HG02642 (cell line): ENCODE results near the gene MYF6.
"Not testable (repeated sequence)": the region's sequence is repeated elsewhere in the genome, so short reads cannot be mapped to it uniquely, and the experiment has no call there.

Experiments used
- ATAC-seq: cut with Tn5 transposase; IDR thresholded peaks from one replicate; pipeline ENCODE4 v1.9.1; 2021; ENCODE audit warnings: mild to moderate bottlenecking; ENCODE audit not compliant: unreplicated experiment, poor library complexity

MYF6 gene

DNA sequence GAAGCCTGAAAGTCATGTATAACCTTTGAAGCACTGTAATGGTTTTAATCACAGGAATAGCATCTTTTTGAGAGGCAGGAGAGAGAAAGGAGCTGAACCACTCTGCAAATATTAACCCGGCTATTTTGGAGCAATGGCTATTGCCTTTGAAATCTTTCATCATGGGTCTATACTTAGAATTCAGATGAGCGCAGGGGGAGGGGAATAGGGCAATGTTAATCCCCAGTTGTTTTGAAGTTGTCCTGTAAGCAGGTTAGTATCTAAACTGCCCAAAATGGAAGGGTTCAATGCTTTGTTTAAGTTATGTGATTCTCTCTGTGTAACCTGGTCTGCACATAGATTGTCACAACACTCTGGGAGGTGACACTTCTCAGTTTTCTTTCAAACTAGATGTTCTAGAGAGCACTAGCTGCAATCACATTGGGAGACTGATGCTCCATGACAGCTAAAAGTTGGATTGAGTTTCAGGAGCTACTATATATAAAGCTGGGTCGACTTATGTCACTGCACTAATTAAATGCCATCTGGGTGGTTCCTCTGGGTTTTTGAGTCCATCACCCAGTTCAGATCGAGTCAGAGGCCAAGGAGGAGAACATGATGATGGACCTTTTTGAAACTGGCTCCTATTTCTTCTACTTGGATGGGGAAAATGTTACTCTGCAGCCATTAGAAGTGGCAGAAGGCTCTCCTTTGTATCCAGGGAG, at the start of gene MYF6:
MYF6 (plus strand) TSS at position 509 of the 704 bp plus-strand sequence; CDS start at position 595, 86 bp downstream.
- no peak for ATAC-seq

DNA sequence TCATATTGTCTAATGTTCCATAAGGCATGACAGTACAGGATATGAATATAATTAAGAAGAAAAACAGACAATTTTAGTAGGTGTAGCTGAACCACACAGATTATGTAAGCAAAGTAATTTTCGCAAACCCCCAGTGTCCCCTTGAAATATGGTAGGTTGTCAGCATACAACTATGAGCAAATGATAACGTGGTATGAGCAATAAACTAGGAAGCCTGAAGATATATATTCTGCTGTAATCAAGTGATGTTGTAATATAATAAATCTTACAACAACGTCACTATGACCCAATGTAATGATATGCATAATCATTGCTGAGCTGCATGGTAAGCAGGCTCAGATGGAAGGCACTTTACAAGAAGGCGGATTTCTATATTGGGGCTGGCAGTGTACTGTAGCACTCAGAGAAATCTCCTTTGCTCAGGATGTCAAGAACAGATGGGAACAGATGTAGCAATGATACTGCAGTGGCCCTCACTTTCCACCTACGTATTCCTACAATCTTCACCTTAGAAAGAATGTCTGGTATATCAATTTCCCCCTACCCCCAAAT, 47.8 kb upstream of the MYF6 start:
- no peak for ATAC-seq

DNA sequence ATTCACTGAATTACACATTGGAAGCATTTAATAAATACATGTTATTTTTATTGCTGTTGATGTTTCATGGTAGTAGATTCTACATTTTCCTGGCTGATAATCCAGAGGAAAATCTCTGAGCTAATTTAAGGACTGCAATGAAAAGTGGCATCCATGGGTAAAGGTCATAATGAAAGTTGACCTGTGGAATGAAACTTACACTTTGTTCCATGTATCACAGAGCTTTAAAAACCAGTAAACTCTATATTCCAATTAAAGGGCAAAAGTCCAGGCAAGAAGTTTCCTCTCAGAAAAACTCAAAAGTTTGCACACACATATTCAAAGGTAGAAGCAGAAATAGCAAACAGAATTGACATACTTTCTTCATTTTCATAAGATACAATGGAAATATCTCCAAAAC, 44.8 kb upstream of the MYF6 start:
- no peak for ATAC-seq

DNA sequence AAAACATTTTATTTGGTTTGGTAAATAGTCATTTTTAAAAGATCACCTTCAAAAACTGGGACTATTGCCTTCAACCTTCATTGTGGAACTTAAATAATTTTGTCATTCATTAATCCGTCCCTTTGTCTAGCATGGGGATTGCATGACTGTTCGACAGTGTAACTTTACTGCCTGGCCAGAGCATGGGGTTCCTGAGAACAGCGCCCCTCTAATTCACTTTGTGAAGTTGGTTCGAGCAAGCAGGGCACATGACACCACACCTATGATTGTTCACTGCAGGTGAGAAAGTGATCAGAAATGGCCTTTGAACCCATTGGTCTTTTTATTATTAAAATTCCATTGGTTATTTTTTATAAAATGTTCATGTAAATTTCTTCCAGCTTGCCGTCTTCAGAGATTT, 37.2 kb upstream of the MYF6 start:
- no peak for ATAC-seq

DNA sequence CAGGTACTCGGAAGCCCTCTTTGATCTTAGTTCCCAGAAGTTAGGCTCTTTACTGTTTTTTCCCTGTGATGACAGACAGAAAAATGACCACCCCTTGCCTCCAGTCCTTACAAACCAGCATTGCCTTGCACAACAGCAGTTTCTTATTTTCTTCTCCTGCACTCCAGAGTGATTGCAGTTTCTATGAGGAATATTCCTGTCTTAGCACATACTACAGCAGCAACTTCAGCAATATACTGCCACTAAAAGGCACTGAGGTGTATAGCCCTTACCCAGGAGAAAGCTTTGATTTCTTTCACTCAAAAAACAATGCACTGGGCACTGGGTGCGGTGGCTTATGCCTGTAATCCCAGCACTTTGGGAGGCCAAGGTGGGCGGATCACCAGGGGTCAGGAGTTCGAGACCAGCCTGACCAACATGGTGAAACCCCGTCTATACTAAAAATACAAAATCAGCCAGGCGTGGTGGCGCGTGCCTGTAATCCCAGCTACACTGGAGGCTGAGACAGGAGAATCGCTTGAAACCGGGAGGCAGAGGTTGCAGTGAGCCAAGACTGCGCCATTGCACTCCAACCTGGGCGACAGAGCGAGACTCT, 31.3 kb upstream of the MYF6 start:
- not testable (repeated sequence) for ATAC-seq

DNA sequence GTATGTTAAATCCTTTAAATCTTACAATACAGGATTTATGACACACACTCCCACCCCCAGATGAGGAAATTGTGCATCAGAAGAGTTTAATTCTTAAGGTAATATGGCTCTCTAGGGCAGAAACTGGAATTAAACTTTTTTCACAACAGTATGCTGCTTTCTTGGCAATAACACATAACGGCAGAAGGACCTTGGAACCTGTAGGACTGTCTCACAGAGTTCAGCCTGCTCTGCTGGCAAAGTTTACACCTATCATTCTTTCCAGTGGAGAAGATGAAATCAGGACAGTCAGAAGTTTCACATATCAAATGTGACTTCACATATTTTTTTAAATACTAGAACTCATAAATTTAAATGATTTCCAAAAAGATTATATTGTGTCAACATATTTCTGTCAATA, 30.6 kb upstream of the MYF6 start:
- ATAC-seq = no peak

DNA sequence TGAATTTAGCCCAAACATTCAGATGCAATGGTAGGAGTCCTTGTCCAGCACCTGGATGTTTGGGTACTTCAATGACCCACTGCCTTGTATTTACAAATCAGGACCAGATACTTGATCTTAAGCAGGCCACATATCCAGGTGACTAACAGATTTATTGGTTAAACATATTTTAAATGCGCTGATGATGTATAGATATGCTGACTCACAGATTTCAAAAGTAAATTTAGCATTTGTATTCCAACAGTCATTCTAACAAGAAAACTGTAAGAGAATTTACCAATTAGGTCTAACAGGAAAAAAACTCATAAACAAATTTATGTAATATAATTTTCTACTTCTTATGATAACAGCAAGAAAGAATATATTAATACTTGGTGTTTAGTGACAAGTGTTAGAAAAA, 29.4 kb upstream of the MYF6 start:
- ATAC-seq = no peak

DNA sequence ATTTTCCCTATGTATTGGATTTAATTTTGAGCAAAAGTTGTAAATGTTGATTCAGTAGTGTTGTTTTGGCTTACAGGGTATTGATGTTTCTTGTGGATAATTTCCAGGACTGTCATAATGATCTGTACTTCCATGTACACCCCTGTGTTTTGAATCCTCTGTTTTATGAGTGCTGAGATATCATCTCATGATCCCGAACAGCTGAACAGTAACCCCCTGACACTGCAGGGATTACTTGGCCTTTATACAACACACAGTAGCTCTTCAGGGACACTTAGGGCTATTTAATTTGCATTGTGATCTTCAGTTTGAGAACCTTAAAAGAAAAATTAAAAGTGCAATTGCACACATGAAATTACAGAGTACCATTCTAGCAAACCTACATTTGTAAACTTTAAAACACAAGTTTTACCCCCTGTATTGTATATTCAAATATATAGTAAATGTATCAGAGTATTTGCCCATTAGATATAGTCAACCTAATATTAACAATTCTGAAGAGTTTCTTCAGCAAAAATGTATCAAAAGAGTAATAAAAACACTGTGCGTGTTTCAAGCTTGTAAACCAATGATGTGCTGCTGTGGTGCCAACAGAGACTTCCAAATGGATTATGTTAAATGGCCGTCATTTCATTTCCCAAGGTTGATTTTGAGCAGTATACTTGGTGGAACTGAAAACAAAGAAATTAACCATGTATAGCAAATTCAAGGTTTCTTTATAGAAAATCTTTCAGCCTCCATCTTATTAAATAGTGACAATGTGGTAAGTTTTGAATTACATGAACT, 27.9 kb upstream of the MYF6 start:
- ATAC-seq = no peak

DNA sequence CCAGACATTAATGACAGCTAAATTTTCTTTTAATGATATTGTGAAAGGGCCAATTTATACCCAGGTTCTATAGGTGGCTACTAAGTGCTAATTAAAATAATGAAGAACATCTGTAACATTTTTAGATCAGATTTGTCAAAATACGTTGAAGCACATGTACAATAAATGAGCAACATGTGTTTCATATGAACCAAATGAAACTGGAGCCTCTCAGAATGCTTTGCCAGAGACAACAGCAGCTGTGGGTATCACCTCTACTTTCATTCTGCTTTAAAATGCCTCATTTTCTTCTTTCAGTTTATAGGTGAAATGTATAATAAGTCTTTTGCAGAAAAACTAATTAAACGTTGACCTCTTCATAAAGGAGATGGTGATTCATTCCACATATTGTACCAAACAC, 26.1 kb upstream of the MYF6 start:
- ATAC-seq = peak; percentile 77

DNA sequence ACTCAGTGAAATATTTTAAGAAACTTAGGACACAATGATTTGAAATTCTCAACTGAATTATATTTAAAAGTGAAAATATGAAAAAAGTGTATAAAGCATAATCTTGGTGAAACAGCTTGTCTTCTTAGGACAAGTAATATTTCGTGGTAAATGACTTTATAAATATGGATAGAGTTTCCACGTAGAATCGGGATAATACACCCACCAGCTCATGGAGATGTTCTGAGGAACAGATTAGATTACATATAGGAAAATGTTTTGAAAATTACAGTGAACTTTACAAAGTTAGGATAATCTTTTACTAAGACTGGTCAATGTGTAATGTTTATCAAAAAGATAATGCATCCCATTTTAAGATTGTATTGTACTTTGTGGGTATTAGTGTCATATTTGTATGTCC, 25.6 kb upstream of the MYF6 start:
- no peak for ATAC-seq

DNA sequence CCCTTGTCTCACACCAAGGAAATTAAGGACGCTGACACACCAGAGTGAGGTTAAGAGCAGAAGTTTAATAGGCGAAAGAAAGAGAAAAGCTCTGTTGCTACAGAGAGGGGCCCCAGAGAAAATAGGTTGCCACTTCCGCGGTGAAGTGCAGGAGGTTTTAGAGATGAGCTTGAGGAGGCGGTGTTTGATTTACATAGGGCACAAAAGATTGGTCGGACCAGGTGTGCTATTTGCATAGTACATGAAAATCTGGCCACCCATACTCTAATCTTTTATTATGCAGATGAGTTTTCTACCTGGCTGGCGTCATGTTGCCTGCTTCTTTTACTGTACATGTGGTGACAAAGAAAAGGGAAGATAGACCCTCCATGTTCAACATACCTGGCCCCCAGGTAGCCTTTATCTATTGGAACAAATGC, 23.3 kb upstream of the MYF6 start:
- ATAC-seq = no peak

DNA sequence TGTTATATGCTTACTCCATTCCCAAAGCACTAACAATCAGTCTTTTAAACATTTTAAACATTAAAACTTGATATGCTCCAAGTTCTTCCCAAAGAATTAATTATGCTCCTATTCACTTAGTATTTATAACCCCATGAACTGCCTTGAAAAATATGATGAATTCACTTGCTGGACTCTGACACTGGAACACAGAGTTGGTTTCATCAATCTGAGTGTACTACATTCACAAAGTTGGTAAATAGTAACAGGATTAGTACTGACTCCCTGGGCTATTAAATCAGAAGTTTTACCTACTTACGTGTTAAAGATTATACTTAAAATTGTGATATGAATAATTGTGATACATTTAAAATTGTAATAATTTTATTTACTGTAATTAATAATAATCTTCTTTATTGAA, 17.3 kb upstream of the MYF6 start:
- ATAC-seq = no peak

DNA sequence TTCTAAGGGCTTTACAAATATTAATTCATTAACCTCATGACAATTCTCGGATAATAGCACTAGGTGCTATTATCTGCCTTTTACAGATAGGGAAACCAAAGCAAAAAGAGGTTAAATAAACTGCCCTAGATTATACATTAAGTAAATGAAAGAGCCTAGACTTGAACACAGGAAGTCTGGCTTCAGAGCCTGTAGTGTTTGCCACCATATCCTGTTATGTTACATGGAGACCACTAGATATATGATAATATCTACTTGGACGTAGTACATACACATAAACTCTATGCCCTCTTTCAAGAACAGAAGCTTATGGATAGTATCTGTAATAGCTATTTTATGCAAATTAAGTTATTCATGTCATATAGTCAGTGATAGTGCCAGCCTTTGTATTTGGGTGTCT, 16.9 kb upstream of the MYF6 start:
- ATAC-seq = no peak

DNA sequence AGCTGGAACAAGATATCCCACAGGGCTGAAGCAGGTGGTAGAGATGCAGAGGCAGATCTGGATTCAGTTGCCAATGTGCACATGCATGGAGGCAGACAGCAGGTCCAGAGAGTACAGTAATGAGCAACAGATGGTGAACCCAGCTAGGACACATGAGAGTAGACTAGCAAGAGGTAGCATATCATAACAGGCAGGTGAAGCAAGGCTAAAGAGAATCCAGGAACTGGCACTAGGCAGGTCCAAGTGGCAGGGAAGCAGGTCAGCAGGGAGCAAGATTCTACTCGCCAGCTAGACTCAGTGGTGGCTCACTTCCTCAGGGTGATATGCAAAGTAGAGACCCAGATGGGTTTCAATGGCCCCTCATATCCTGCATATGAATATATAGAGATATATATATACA, 15.3 kb upstream of the MYF6 start:
- ATAC-seq = peak; percentile 74

DNA sequence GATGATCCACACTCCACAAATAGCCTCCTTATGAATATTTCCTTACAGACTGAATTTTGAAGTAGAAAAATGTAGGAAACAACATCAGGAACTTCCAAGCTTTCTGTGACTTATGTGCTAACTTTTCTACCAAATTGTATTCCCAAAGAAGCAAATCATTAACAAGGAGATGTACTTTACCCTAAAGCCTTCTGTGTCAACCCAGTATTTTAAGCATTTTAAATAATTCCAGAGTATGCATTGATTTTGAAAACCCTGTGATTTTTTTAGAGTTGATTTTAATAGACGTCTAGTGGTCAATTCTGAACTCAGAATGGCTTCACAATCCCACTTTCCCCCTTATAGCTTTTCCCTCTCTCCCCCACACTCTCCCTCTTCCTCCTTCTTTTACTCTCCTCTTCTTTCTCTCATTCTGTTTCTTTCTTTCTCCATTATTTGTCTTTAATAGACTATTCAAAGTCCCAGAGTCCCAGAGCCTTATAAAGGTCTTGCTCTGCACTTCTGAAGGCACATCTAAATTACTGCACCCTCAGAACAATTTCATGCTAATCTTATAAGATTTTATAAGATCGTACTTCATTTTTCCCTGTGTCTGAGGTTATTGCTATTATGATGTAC, 10.1 kb upstream of the MYF6 start:
- ATAC-seq = no peak

DNA sequence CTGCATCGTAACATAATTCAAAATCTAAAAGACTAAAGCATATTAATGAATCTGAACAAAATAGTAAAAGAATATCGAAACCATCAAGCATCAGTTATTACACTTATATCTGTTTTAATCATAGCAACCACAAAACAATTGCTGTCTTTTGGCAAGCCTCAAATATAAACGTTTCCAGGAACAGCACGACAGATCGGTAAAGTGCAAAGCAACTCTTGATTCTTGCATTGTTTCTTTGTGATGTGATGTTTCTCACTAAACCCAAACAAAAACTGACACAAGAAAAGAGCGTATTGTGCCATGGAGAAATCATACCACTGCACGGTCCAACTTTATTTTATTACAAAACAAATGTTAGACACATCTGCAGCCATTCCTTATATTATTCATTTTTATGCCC, 9.2 kb upstream of the MYF6 start:
- no peak for ATAC-seq

DNA sequence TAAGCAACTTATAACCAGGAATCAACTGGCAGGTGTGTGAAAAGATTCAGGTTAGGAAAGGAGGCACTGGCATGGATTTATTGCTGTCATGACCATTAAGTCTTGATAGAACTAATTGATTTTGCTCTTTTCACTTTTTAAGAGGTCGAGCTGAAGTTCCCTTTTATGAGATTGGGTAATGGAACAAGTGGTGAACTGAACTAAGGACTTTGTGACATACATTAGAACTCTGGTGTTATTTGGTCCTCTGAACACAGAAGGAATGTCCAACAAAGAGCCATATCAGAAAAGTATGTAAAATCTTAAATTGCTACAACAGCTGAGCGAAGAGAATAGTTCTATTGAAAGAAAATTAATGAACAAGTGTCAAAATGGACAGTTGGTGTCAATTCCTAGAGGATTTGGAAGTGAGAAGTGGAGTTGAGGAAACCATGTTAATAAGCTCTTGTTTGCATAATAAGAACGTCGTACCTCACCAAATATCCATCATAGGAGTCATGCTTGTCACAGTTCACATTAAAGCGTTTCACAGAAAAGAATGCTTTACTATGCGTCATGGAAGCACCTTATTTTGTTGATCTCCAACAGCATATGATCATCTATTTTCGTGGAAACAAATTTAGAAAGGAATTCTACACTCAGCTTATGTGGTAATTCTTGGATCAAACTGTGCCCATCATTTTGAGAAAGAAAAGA, 8.4 kb upstream of the MYF6 start:
- ATAC-seq = no peak

DNA sequence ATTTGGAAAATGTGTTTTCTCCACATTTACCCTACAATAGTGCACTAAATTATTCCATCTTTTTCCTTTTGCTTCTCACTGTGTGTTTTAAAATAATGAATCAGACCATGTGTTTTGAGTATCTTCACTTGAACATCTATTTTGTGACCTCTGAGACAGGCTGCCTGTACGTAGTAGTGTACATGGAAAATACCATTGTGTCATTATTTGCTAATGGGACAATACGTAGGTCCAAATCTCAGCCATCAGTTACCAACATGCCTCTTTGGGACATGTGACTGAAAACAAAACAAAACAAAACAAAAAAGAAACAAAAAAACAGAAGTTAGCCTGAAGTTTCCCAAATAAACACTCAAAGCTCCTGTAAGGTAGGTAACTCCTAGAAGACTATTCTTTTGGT, 7.1 kb upstream of the MYF6 start:
- ATAC-seq = no peak

DNA sequence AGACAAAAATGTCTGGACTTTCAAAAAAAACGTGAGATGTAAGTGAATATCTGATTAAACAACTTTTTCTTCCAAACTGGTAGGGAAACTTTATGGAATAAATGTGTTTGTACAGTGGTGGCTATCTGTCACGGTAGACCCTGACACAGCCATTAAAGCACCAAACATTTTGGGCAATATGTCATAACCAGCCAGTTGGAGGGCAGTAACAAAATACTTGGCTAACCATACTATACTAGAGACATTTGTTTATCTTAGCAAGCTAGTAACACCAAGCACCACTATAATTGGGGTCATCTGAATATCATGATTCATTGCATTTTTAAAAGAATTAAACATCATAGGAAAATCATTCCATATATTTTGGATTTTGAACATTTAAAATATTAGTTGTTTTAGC, 6.0 kb upstream of the MYF6 start:
- no peak for ATAC-seq
